ENCODE measurements around the gene SLPI. TPM values are rescaled to one million over a fixed set of nuclear protein-coding genes. Genes with fewer than 3 reads are reported as not detected.

SLPI gene, protein sequence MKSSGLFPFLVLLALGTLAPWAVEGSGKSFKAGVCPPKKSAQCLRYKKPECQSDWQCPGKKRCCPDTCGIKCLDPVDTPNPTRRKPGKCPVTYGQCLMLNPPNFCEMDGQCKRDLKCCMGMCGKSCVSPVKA
- total RNA-seq = not detected in 2 replicates

DNA sequence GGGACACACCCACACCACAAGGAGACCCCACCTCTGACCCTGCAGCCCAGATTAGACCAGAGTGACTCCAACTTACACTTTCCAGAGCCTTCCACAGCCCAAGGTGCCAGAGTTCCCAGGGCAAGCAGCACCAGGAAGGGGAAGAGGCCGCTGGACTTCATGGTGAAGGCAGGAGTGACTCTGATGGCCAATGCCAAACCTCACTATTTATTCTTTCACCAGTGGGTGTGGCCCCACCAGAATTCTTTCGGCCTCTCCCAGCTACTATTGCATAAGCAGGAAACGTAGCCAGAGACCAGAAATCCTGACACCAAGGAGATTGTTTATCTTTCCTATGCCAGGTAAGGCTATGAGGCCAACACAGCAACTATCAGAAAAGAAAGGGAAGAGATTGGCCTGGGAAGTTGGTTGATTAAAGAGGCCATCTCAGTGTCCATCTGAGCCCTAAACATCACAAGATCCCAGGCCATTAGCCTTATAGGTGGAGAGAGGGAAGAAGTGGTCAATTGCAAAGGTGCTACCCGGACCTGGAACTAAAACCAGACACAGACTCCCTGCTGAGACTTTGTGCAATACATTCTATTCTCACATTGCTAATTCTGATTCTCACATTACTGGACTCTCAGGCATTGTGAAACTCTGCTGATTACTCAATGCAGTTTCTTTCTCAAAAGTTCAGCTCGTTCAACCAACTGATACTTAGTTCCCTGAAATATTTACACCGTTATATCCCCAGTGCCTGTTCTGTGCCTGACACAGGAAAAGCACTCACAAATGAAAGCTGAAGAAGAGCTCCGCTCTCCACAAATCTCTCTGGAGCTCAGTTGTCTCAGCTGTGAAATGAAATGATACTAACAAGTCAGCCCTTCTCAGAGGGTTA is at the start of gene SLPI:
Gene SLPI (minus strand): TSS at position 182 of the 880 bp plus-strand sequence. CDS start 21 bp downstream, at position 161.

GRCh38 chr20:45221076-45221475 is 33.3 kb downstream of the SLPI start, which contains the start of gene SEMG2:
Gene SEMG2 (plus strand): TSS chr20:45221373. CDS start chr20:45221390, 17 bp downstream.

DNA sequence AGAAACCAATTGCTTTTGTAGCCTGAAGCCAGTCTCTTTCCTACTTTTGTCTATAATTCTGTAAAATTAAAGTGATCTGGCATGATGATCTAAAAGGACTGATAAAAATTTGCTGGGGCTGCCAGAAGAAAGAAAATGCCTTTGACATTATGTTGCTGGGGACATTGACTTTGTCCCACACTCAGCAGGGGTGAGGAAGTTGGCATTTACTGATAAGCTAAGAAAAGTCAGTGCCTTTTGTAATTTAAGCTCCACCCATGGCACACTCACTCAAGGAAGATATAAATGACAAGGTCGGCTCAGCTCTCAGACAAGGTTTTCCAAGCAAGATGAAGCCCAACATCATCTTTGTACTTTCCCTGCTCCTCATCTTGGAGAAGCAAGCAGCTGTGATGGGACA is 47.6 kb downstream of the SLPI start, which contains the start of gene SEMG1:
Gene SEMG1 (plus strand): TSS at position 309 of the 400 bp plus-strand sequence. CDS start 21 bp downstream, at position 330.

Other genes starting within 250 kb of the SLPI start
- 0.14 and 0.44 TPM in 2 replicates for gene KCNS1, start 153.4 kb downstream of the SLPI start, total RNA-seq
- not detected in 2 replicates for gene WFDC5, start 139.4 kb downstream of the SLPI start, total RNA-seq
- gene WFDC12, start 130.1 kb downstream of the SLPI start, total RNA-seq = not detected in 2 replicates
- 0.44 TPM in 1 of 2 replicates, not detected in the other for gene PI3, start 79.7 kb downstream of the SLPI start, total RNA-seq
- not detected in 2 replicates for gene SEMG1, start 47.5 kb downstream of the SLPI start, total RNA-seq
- not detected in 2 replicates for gene SEMG2, start 33.2 kb downstream of the SLPI start, total RNA-seq
- not detected in 2 replicates for gene RBPJL, start 52.3 kb upstream of the SLPI start, total RNA-seq
- 0.22 TPM in 1 of 2 replicates, not detected in the other for gene MATN4, start 53.7 kb upstream of the SLPI start, total RNA-seq
- 212 and 227 TPM in 2 replicates for gene SDC4, start 93.9 kb upstream of the SLPI start, total RNA-seq
- gene SYS1, start 108.6 kb upstream of the SLPI start, total RNA-seq = 47.3 and 51.3 TPM in 2 replicates
- gene TP53TG5, start 123.8 kb upstream of the SLPI start, total RNA-seq = not detected in 2 replicates
- gene DBNDD2, start 153.7 kb upstream of the SLPI start, total RNA-seq = 12.3 and 16.2 TPM in 2 replicates
- gene PIGT, start 161.6 kb upstream of the SLPI start, total RNA-seq = 46.1 and 59.5 TPM in 2 replicates
- not detected in 2 replicates for gene WFDC2, start 215.2 kb upstream of the SLPI start, total RNA-seq

Measured in placental pericyte (primary cell).